Endothelial cell (in vitro differentiated cells): ENCODE measurements around the gene NCAM1. TPM values are rescaled to one million over a fixed set of nuclear protein-coding genes. Genes with fewer than 3 reads are reported as not detected.

ENCODE experiments used
- DNase-seq: peaks from one replicate; pipeline ENCODE4 v3.0.0; 2021; ENCODE audit warnings: low spot score
- H3K27ac Mint-ChIP-seq: one replicate; pipeline ENCODE4 v1.8.0; 2021; ENCODE audit warnings: mixed read lengths, inconsistent platforms; ENCODE audit not compliant: unreplicated experiment
- H3K27me3 Mint-ChIP-seq: one replicate; pipeline ENCODE4 v1.8.0; 2021; ENCODE audit warnings: mild to moderate bottlenecking, moderate library complexity, mixed read lengths, inconsistent platforms; ENCODE audit not compliant: unreplicated experiment
- H3K36me3 Mint-ChIP-seq: one replicate; pipeline ENCODE4 v1.8.0; 2021; ENCODE audit warnings: mild to moderate bottlenecking, low read depth, mixed read lengths, inconsistent platforms; ENCODE audit not compliant: unreplicated experiment
- H3K4me1 Mint-ChIP-seq: one replicate; pipeline ENCODE4 v1.8.0; 2021; ENCODE audit warnings: mild to moderate bottlenecking, mixed read lengths, inconsistent platforms; ENCODE audit not compliant: unreplicated experiment
- H3K4me3 Mint-ChIP-seq: one replicate; pipeline ENCODE4 v1.8.0; 2021; ENCODE audit warnings: mild to moderate bottlenecking, mixed read lengths, inconsistent platforms; ENCODE audit not compliant: unreplicated experiment
- H3K9me3 Mint-ChIP-seq: one replicate; pipeline ENCODE4 v1.8.0; 2021; ENCODE audit warnings: mixed read lengths, inconsistent platforms; ENCODE audit not compliant: unreplicated experiment
- CTCF ChIP-seq: fragments of 200-600 bp; sonication (generic); IDR thresholded peaks from one replicate; pipeline ENCODE4 v1.5.0; 2021; ENCODE audit warnings: antibody characterized with exemption; ENCODE audit not compliant: unreplicated experiment
- total RNA-seq: library from RNA; stranded (reverse); fragmentation: NEBNext Ultra II Directional; extraction: Animal tissue kit (Norgen Biotek cat#: 25700); gene quantifications from one replicate; pipeline ENCODE4 v1.2.1, GENCODE V29; 2021; ENCODE audit not compliant: unreplicated experiment

Gene NCAM1
- total RNA-seq, 1 donor from 2014 or later, result 21.9 TPM

- H3K4me1 Mint-ChIP-seq, result no peaks in the 10 kb centered on the region
- no peak for DNase-seq
- no peak overlapping the region for H3K27ac Mint-ChIP-seq
- no peak for TF ChIP-seq CTCF
- no peaks in the 10 kb centered on the region for H3K27me3 Mint-ChIP-seq
- no peaks in the 10 kb centered on the region for H3K36me3 Mint-ChIP-seq
- H3K9me3 Mint-ChIP-seq, result no peaks in the 10 kb centered on the region
- H3K4me3 Mint-ChIP-seq, result no peak overlapping the region
These were observed 149.9 kb downstream of the NCAM1 start for GRCh38 chr11:113111156-113111555.

GRCh38 chr11:113112307-113112706 lies 151.1 kb downstream of the NCAM1 start:
- no peak for TF ChIP-seq CTCF
- no peak for DNase-seq
- Mint-ChIP-seq H3K36me3 (no peaks in the 10 kb centered on the region), H3K27ac (no peak overlapping the region), H3K27me3 (no peaks in the 10 kb centered on the region), H3K9me3 (no peaks in the 10 kb centered on the region), H3K4me1 (no peaks in the 10 kb centered on the region), H3K4me3 (no peak overlapping the region)

- Mint-ChIP-seq H3K27me3 (no peaks in the 10 kb centered on the region), H3K27ac (no peak overlapping the region), H3K4me1 (peaks cover 5% of the 10 kb centered on the region), H3K9me3 (no peaks in the 10 kb centered on the region), H3K36me3 (no peaks in the 10 kb centered on the region), H3K4me3 (no peak overlapping the region)
- peak; percentile 61 for DNase-seq
- peak; percentile 41 for TF ChIP-seq CTCF
These were observed 152.8 kb downstream of the NCAM1 start for GRCh38 chr11:113113801-113114704.

- Mint-ChIP-seq H3K9me3 (no peaks in the 10 kb centered on the region), H3K4me3 (no peak overlapping the region), H3K27me3 (peaks cover 1% of the 10 kb centered on the region), H3K4me1 (peaks cover 8% of the 10 kb centered on the region), H3K27ac (no peak overlapping the region), H3K36me3 (no peaks in the 10 kb centered on the region)
- no peak for DNase-seq
- TF ChIP-seq CTCF, result no peak
These were observed 153.4 kb downstream of the NCAM1 start for GRCh38 chr11:113114705-113115027.

- TF ChIP-seq CTCF, result no peak
- peaks cover 8% of the 10 kb centered on the region for H3K4me1 Mint-ChIP-seq
- DNase-seq, result no peak
- H3K27me3 Mint-ChIP-seq, result peaks cover 1% of the 10 kb centered on the region
- no peak overlapping the region for H3K27ac Mint-ChIP-seq
- H3K36me3 Mint-ChIP-seq, result no peaks in the 10 kb centered on the region
- H3K9me3 Mint-ChIP-seq, result no peaks in the 10 kb centered on the region
- H3K4me3 Mint-ChIP-seq, result no peak overlapping the region
These were observed 156.9 kb downstream of the NCAM1 start for GRCh38 chr11:113118104-113118503.
